Body of pancreas (tissue), 4 donors: Measurements from ENCODE around the gene SPATA18.
"Not testable (repeated sequence)": the region's sequence is repeated elsewhere in the genome, so short reads cannot be mapped to it uniquely, and the experiment has no call there.

ENCODE experiments used
- CTCF ChIP-seq, 7 experiments: fragments of 450-650 bp in 4 of 7; fragments of 200-600 bp in 3 of 7; sonication (generic) in 3 of 7; IDR thresholded peaks; one replicate each; pipeline ENCODE4 v1.5.1; 2016 to 2019; ENCODE audit warnings: antibody characterized with exemption in 7 of 7
- POLR2A ChIP-seq, 3 donors: fragments of 450-650 bp; IDR thresholded peaks; one replicate each; pipeline ENCODE4 v1.6.1; 2016; ENCODE audit warnings: antibody characterized with exemption in 3 of 3, mild to moderate bottlenecking in 2 of 3

- not testable (repeated sequence) for TF ChIP-seq CTCF, POLR2A (IDR thresholded peaks at IDR 0.05)
Measured at GRCh38 chr4:52086425-52086824, 35.3 kb downstream of the SPATA18 start.
